Subcutaneous abdominal adipose tissue (tissue), 5 donors: Measurements from ENCODE around the gene UNC45A.
A peak's percentile ranks its signal among the peaks of the same experiment; 100 is the strongest.
"Not testable (repeated sequence)": the region's sequence is repeated elsewhere in the genome, so short reads cannot be mapped to it uniquely, and the experiment has no call there.

Source experiments
- H3K27ac ChIP-seq: one replicate; pipeline ENCODE4 v1.7.0; 2013; ENCODE audit warnings: low read depth, mild to moderate bottlenecking, inconsistent platforms, low read length, moderate library complexity
- H3K27me3 ChIP-seq, 5 donors: one replicate each; pipeline ENCODE4 v1.7.0; 2013; ENCODE audit warnings: low read length in 5 of 5, inconsistent platforms in 1 of 5; ENCODE audit not compliant: control insufficient read depth in 5 of 5, insufficient read depth in 4 of 5
- H3K36me3 ChIP-seq, 5 donors: one replicate each; pipeline ENCODE4 v1.7.0; 2013; ENCODE audit warnings: low read length in 5 of 5; ENCODE audit not compliant: control insufficient read depth in 5 of 5, insufficient read depth in 5 of 5
- H3K4me1 ChIP-seq, 5 donors: one replicate each; pipeline ENCODE4 v1.7.0; 2013; ENCODE audit warnings: low read length in 5 of 5, mild to moderate bottlenecking in 3 of 5, moderate library complexity in 1 of 5; ENCODE audit not compliant: control insufficient read depth in 5 of 5, insufficient read depth in 5 of 5
- H3K4me3 ChIP-seq, 5 donors: one replicate each; pipeline ENCODE4 v1.7.0; 2013; ENCODE audit warnings: low read length in 5 of 5, low read depth in 1 of 5
- H3K9ac ChIP-seq, 5 donors: one replicate each; pipeline ENCODE4 v1.7.0; 2013; ENCODE audit warnings: low read length in 5 of 5, mild to moderate bottlenecking in 4 of 5, moderate library complexity in 3 of 5
- H3K9me3 ChIP-seq, 5 donors: one replicate each; pipeline ENCODE4 v1.7.0; 2013; ENCODE audit warnings: low read length in 5 of 5; ENCODE audit not compliant: control insufficient read depth in 5 of 5
- donor health status: healthy.
- donor health status: healthy.
- donor health status: healthy.
- donor health status: healthy.
- donor health status: healthy.

The UNC45A gene

DNA sequence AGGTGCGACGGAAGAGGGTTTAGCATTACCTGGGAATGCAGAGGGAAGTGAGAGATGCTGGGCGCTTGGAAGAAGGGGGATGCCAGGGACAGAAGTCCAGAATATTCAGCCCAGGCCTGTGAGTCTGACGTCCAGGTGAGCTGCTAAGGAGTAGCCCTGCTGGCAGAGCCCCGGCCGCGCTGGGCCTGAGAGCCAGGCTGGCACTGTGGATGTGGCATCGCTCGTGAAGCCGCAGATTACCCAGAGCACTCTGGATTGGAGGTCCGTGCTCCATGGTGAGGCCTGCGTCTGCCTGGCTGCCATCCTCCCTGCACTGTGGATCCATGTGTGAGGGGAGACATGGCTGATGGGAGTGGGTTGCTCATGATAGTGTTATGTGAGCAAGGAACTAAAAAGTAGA, 17.5 kb upstream of the UNC45A start:
- Histone ChIP-seq H3K4me3 (no peak overlapping the region), H3K27ac (no peak overlapping the region), H3K4me1 (peaks cover 0 to 14% (median 0%) of the 10 kb centered on the region in 5 donors), H3K9ac (no peak overlapping the region), H3K36me3 (peaks cover 4 to 93% (median 88%) of the 10 kb centered on the region in 5 donors), H3K9me3 (no peaks in the 10 kb centered on the region), H3K27me3 (no peaks in the 10 kb centered on the region)

DNA sequence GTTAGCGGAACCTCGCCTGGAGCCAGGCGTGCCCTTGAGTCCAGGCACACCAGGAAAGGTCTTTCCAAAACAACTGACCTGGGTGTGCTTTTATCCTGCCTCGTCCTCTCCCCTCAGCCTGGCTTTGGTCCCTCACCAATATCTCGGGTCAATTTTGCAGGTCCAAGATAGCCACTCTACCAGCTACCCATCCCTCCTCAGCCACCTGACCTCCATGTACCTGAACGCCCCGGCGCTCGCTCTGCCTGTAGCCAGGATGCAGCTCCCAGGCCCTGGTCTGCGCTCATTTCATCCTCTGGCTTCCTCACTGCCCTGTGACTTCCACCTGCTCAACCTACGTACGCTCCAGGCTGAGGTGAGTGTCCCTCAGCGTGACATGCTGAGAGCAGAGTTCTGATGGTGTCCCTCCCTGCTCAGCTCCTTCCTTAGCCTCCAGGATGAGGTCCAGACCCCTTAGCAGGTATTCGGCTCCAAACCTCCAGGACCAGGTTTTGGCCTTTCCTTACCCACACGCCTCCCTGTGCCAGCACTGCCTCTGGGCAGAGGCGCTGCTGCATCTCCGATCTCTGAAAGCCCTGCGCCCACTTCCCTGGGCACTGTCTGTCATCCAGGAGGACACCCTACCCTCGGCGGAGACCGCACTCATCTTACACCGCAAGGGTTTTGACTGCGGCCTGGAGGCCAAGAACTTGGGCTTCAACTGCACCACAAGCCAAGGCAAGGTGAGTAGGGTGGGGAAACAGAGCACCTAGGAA, 16.9 kb upstream of the UNC45A start:
- H3K4me3 ChIP-seq = no peak overlapping the region
- no peaks in the 10 kb centered on the region for H3K27me3 ChIP-seq
- H3K4me1 ChIP-seq = peaks cover 0 to 19% (median 5%) of the 10 kb centered on the region in 5 donors
- H3K9me3 ChIP-seq = no peaks in the 10 kb centered on the region
- H3K27ac ChIP-seq = no peak overlapping the region
- H3K36me3 ChIP-seq = peaks cover 4 to 87% (median 82%) of the 10 kb centered on the region in 5 donors
- no peak overlapping the region for H3K9ac ChIP-seq

DNA sequence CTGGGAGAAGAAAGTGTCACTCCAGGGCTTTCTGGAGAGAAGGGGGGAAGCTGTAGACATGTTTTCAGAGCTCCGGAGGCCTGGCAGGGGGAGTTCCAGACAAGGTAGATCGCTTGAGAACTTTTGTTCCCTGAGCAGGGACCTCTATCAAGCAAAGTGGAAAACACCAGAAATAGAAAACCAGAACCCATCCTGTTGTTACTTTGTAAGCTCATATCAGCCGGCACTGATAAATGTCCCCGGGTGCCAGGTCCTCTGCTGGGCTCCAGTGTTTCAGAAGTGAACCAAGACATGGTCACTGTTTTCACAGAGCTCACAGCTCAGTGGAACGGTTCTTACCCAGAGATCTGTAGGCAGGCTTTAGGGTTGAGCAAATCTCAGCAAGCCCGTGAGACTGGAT, 16.2 kb upstream of the UNC45A start:
- Histone ChIP-seq H3K27ac (no peak overlapping the region), H3K36me3 (peaks cover 4 to 80% (median 76%) of the 10 kb centered on the region in 5 donors), H3K4me1 (peaks cover 0 to 20% (median 6%) of the 10 kb centered on the region in 5 donors), H3K9ac (no peak overlapping the region), H3K27me3 (no peaks in the 10 kb centered on the region), H3K4me3 (no peak overlapping the region), H3K9me3 (no peaks in the 10 kb centered on the region)

DNA sequence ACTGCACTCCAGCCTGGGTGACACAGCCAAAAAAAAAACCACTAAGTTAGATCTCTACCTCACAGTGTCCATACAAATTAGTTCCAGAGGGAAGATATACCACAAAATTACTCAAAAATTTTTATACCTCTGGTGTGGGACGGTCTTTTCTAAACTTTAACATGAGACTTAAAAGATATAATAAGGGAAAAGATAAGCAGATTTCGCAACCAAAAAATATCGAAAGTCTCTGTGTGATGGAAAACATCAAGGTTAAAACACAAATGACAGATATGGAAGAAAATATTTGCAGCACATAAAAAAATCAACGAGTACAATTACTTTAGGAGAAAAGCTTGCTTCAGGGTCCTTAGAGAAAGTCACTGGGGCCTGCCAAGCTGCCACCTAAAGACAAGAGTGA, 13.2 kb upstream of the UNC45A start:
- Histone ChIP-seq H3K36me3 (peaks cover 4 to 53% (median 45%) of the 10 kb centered on the region in 5 donors), H3K9me3 (no peaks in the 10 kb centered on the region), H3K27ac (no peak overlapping the region), H3K9ac (peak overlapping the region in 1 of 5 donors; percentile 38), H3K4me1 (peaks cover 0 to 6% (median 6%) of the 10 kb centered on the region in 5 donors), H3K27me3 (no peaks in the 10 kb centered on the region), H3K4me3 (no peak overlapping the region)

DNA sequence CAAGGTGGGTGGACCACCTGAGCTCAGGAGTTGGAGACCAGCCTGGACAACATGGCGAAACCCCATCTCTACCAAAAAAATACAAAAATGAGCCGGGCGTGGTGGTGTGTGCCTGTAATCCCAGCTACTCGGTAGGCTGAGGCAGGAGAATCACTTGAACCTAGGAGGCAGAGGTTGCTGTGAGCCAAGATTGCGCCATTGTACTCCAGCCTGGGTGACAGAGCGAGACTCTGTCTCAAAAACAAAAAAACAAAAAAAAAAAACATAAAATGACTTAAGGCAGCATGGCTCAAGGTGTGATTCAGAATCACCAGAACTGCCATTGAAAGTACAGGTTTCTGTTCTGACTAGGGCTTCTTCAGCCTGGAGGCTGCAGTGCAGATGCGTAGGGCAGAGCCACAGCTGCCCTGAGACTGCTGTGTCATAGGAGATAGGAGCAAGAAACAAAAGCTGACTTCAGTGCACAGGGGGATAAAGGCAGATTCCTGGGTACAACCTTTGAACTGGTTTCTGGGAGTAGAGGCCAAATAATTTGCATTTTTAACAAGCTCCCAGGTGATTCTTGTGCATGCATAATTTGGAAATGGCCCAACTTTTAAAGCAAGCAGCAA, 12.3 kb upstream of the UNC45A start:
- H3K9ac ChIP-seq, H3K27me3 ChIP-seq, H3K9me3 ChIP-seq, H3K27ac ChIP-seq, H3K4me3 ChIP-seq, H3K4me1 ChIP-seq: not testable (repeated sequence)
- H3K36me3 ChIP-seq = peaks cover 4 to 44% (median 36%) of the 10 kb centered on the region in 5 donors

DNA sequence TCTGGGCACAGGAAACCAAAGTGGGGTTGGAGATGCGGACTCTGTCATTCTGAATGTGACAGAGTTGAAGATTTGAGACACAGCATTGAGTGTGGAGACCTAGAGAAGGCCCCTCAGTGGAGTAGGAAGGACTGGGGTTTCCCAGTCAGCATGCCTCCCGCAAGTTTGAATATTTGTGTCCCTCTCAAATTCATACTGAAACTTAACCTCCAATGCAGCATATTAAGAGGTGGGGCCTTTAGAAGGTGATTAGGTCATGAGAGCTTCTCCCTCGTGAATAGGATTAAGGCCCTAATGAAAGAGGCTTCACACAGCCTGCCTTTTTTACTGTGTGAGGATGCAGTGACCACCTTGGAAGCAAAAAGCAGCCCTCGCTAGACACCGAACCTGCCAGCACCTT, 10.7 kb upstream of the UNC45A start:
- no peak overlapping the region for H3K4me3 ChIP-seq
- no peaks in the 10 kb centered on the region for H3K9me3 ChIP-seq

DNA sequence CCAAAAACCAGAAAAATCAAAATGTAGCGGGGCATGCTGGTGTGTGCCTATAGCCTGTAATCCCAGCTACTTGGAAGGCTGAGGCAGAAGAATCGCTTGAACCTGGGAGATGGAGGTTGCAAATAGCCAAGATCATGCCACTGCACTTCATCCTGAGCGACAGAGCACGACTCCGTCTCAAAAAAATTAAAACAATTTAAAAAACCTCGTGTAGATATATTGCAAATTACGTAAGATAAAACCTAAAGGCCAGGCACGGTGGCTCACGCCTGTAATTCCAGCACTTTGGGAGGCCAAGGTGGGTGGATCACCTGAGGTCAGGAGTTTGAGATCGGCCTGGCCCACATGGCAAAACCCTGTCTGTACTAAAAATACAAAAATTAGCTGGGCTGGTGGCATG, 8.3 kb upstream of the UNC45A start:
- H3K4me1 ChIP-seq = peaks cover 2 to 39% (median 35%) of the 10 kb centered on the region in 5 donors
- H3K27me3 ChIP-seq, H3K9me3 ChIP-seq, H3K4me3 ChIP-seq, H3K27ac ChIP-seq, H3K9ac ChIP-seq, H3K36me3 ChIP-seq: not testable (repeated sequence)

More for the DNA sequence above, 10.7 kb upstream of the UNC45A start:
- H3K36me3 ChIP-seq = peaks cover 4 to 28% (median 21%) of the 10 kb centered on the region in 5 donors
- no peaks in the 10 kb centered on the region for H3K27me3 ChIP-seq
- no peak overlapping the region for H3K9ac ChIP-seq
- H3K27ac ChIP-seq = no peak overlapping the region
- H3K4me1 ChIP-seq = peaks cover 0 to 23% (median 21%) of the 10 kb centered on the region in 5 donors

DNA sequence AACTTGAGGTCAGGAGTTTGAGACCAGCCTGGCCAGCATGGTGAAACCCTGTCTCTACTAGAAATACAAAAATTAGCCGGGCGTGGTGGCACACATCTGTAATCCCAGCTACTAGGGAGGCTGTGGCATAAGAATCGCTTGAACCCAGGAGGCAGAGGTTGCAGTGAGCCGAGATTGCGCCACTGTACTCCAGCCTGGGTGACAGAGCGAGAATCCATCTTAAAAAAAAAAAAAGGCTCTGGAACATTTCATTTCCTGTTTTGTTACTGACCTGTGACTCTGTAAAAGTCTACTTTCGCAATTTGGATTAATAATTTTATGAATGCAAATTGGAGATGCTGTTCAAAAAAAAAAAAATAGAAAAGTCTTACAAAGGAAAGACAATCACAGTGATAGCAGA, 7.0 kb upstream of the UNC45A start:
- Histone ChIP-seq H3K4me1 (peaks cover 2 to 45% (median 36%) of the 10 kb centered on the region in 5 donors), H3K27ac (peak overlapping the region; percentile 99)
- H3K9ac ChIP-seq, H3K9me3 ChIP-seq, H3K27me3 ChIP-seq, H3K4me3 ChIP-seq, H3K36me3 ChIP-seq: not testable (repeated sequence)

DNA sequence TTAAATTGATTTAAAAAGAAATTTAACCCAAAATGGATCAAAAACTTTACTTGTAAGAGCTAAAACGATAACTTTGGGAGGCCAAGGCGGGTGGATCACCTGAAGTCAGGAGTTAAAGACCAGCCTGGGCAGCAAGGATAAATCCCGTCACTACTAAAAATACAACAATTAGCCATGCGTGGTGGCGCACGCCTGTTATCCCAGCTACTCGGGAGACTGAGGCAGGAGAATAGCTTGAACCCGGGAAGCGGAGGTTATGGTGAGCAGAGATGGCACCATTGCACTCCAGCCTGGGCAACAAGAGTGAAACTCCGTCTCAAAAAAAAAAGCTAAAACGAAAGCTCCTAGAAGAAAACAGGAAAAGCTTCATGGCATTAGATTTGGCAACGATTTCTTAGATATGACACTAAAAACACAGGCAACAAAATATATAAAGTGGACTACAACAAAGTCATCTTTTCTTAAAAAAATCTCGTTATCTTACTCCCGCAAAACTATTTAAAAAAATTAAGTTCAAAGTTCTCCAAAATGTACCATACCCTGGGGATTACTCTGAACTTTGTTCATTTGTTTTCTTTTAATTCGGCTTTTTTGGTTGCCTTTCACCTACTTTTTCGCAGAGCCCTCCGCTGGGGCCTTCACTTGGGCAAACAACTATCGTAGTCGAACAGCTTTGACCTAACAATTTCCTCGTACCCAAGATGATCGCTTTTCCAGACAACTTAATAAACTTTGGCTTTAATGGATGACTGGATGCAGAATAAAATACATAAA, 5.7 kb upstream of the UNC45A start:
- Histone ChIP-seq H3K9me3 (no peaks in the 10 kb centered on the region), H3K9ac (peak overlapping the region; percentile 64 to 89 (median 78)), H3K27ac (peak overlapping the region; percentile 99), H3K27me3 (no peaks in the 10 kb centered on the region), H3K4me1 (peaks cover 3 to 50% (median 42%) of the 10 kb centered on the region in 5 donors), H3K36me3 (peaks cover 0 to 2% (median 0%) of the 10 kb centered on the region in 5 donors), H3K4me3 (peak overlapping the region; percentile 66 to 84 (median 74))
